ENCODE measurements around the gene SPATA17. TPM values are rescaled to one million over a fixed set of nuclear protein-coding genes. Genes with fewer than 3 reads are reported as not detected.

Gene SPATA17
- polyA plus RNA-seq, 1 of the 3 experiments (the other 2 are of a cell fraction): 1.2 TPM

DNA sequence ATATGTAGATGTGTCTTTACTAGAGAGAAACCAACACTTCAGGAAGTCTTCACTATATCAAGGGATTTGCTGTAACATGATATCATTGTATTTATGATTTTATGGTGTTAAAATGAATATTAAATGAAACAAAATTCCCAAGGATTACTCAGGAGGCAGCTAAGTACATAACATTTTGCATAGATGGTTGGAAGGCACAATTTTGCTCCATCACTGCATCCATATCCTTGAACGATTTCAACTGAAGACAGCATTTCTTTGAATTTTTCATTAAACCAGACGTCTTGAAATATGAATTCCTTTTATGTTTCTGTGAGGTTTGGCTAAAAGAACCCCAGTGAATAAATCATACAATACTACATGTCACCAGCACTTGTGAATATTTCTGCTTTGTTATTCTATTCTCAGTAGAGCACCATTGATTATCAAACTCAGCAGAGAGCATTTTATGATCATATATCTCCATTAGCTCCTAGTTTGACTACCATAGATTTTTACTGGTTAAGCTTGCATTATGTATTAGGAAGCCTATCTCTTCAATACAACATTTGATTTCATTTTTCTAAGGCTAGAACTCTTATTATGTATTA lies 37.3 kb downstream of the SPATA17 start:
- Histone ChIP-seq H3K4me2 (no peak overlapping the region), H3K79me2 (ENCODE audit: insufficient read depth) (no peaks in the 10 kb centered on the region), H3K4me3 (ENCODE audit: low read depth in 2 of 2, low read length in 1 of 2) (no peak overlapping the region), H3K9me2 (no peaks in the 10 kb centered on the region), H3K27ac (ENCODE audit: low read depth in 2 of 2, low read length in 1 of 2) (no peak overlapping the region), H3K4me1 (ENCODE audit: control insufficient read depth in 1 of 2, insufficient read depth in 2 of 2, low read depth in 1 of 2, low read length in 1 of 2) (no peaks in the 10 kb centered on the region), H3F3A (replicated peaks; ENCODE audit: insufficient read depth) (no peaks in the 10 kb centered on the region), H4K20me1 (ENCODE audit: insufficient read depth) (no peaks in the 10 kb centered on the region), H3K36me3 (replicated peaks in 1 of 2; ENCODE audit: control insufficient read depth in 1 of 2, insufficient read depth in 2 of 2, low read length in 1 of 2) (peaks cover 0 to 2% of the 10 kb centered on the region in 2 experiments), H2AFZ (ENCODE audit: low read depth) (no peak overlapping the region), H3K27me3 (ENCODE audit: insufficient read depth) (no peaks in the 10 kb centered on the region), H3K9ac (no peak overlapping the region), H3K9me3 (no peaks in the 10 kb centered on the region)
- TF ChIP-seq TCF12 (IDR thresholded peaks at IDR 0.05) (no peak), RXRA (IDR thresholded peaks at IDR 0.05; ENCODE audit: borderline replicate concordance, low read depth) (no peak)
- TF ChIP-seq, protein P1, sequence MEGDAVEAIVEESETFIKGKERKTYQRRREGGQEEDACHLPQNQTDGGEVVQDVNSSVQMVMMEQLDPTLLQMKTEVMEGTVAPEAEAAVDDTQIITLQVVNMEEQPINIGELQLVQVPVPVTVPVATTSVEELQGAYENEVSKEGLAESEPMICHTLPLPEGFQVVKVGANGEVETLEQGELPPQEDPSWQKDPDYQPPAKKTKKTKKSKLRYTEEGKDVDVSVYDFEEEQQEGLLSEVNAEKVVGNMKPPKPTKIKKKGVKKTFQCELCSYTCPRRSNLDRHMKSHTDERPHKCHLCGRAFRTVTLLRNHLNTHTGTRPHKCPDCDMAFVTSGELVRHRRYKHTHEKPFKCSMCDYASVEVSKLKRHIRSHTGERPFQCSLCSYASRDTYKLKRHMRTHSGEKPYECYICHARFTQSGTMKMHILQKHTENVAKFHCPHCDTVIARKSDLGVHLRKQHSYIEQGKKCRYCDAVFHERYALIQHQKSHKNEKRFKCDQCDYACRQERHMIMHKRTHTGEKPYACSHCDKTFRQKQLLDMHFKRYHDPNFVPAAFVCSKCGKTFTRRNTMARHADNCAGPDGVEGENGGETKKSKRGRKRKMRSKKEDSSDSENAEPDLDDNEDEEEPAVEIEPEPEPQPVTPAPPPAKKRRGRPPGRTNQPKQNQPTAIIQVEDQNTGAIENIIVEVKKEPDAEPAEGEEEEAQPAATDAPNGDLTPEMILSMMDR (IDR thresholded peaks at IDR 0.05): no peak
- CTCF ChIA-PET: no interaction called here
- no peak for DNase-seq
- POLR2A ChIA-PET: no interaction called here
- WGBS (ENCODE audit: low lambda C conversion rate): 66% methylated on average over 2 of the region's 2 CpGs

DNA sequence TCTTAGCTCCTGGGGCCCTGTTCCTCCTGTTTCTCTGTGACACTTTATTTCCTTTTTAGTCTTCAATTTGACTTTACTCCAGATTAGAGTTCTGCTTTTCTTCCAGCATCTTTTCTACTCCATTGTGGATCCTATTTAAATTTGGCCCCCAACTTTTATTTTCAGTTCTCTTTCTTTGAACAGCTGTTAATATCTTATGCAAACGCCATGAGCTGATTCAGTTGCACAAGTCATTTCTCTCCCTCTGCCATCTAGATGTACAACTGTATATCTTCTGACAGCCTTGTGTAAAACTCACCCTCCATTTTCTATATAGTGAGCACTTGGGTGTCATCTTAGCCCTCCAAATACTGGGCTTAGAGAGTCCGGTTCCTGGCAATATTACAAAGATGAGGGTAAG lies 42.2 kb downstream of the SPATA17 start:
- H3K9ac ChIP-seq: no peak overlapping the region
- 74% methylated on average over 2 of the region's 2 CpGs for WGBS (ENCODE audit: low lambda C conversion rate)
- H3K4me3 ChIP-seq (ENCODE audit: low read depth in 2 of 2, low read length in 1 of 2): no peak overlapping the region
- TF ChIP-seq ELF1 (IDR thresholded peaks at IDR 0.05) (no peak), TCF12 (IDR thresholded peaks at IDR 0.05) (no peak), RXRA (IDR thresholded peaks at IDR 0.05; ENCODE audit: borderline replicate concordance, low read depth) (no peak), SIN3A (IDR thresholded peaks at IDR 0.05; ENCODE audit: borderline replicate concordance, low read depth, low read length) (no peak)
- TF ChIP-seq, protein P2, sequence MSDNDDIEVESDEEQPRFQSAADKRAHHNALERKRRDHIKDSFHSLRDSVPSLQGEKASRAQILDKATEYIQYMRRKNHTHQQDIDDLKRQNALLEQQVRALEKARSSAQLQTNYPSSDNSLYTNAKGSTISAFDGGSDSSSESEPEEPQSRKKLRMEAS (IDR thresholded peaks at IDR 0.05; ENCODE audit: low read depth): no peak
- TF ChIP-seq, protein P3, sequence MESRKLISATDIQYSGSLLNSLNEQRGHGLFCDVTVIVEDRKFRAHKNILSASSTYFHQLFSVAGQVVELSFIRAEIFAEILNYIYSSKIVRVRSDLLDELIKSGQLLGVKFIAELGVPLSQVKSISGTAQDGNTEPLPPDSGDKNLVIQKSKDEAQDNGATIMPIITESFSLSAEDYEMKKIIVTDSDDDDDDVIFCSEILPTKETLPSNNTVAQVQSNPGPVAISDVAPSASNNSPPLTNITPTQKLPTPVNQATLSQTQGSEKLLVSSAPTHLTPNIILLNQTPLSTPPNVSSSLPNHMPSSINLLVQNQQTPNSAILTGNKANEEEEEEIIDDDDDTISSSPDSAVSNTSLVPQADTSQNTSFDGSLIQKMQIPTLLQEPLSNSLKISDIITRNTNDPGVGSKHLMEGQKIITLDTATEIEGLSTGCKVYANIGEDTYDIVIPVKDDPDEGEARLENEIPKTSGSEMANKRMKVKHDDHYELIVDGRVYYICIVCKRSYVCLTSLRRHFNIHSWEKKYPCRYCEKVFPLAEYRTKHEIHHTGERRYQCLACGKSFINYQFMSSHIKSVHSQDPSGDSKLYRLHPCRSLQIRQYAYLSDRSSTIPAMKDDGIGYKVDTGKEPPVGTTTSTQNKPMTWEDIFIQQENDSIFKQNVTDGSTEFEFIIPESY (IDR thresholded peaks at IDR 0.05; ENCODE audit: borderline replicate concordance, low read depth): no peak
- no peak for DNase-seq
- no peaks in the 10 kb centered on the region for H3K9me3 ChIP-seq
- H3K36me3 ChIP-seq (replicated peaks in 1 of 2; ENCODE audit: control insufficient read depth in 1 of 2, insufficient read depth in 2 of 2, low read length in 1 of 2): no peaks in the 10 kb centered on the region
- H3K27me3 ChIP-seq (ENCODE audit: insufficient read depth): no peaks in the 10 kb centered on the region
- H3K27ac ChIP-seq (ENCODE audit: low read depth in 2 of 2, low read length in 1 of 2): no peak overlapping the region
- no peaks in the 10 kb centered on the region for H3K79me2 ChIP-seq (ENCODE audit: insufficient read depth)
- H3F3A ChIP-seq (replicated peaks; ENCODE audit: insufficient read depth): no peaks in the 10 kb centered on the region
- H3K4me2 ChIP-seq: no peak overlapping the region
- ChIA-PET CTCF (no interaction called here), POLR2A (no interaction called here)
- H3K4me1 ChIP-seq (ENCODE audit: control insufficient read depth in 1 of 2, insufficient read depth in 2 of 2, low read depth in 1 of 2, low read length in 1 of 2): no peaks in the 10 kb centered on the region; a peak in 1 of 4 replicates
- H3K9me2 ChIP-seq: no peaks in the 10 kb centered on the region
- no peak overlapping the region for H2AFZ ChIP-seq (ENCODE audit: low read depth)
- no peaks in the 10 kb centered on the region for H4K20me1 ChIP-seq (ENCODE audit: insufficient read depth)
